ENCODE measurements around the gene PDPN. TPM values are rescaled to one million over a fixed set of nuclear protein-coding genes. Genes with fewer than 3 reads are reported as not detected.
A peak's percentile ranks its signal among the peaks of the same experiment; 100 is the strongest.

PDPN gene
- polyA plus RNA-seq, 1 donor: 39.3 TPM

GRCh38 chr1:13577846-13578245, 5.8 kb upstream of the PDPN start:
- no peak for DNase-seq (ENCODE audit: low read depth)

- DNase-seq (ENCODE audit: low read depth): no peak
These were observed 2.2 kb upstream of the PDPN start for GRCh38 chr1:13581446-13581845.

GRCh38 chr1:13582713-13583443, 754 bp upstream of the PDPN start:
- DNase-seq (ENCODE audit: low read depth): no peak

GRCh38 chr1:13583966-13584791, 547 bp downstream of the PDPN start:
- DNase-seq (ENCODE audit: low read depth): no peak

GRCh38 chr1:13584876-13585611, 1.4 kb downstream of the PDPN start:
- no peak for DNase-seq (ENCODE audit: low read depth)

- DNase-seq (ENCODE audit: low read depth): no peak
These were observed 2.0 kb downstream of the PDPN start for GRCh38 chr1:13585612-13585991.

- no peak for DNase-seq (ENCODE audit: low read depth)
These were observed 2.4 kb downstream of the PDPN start for GRCh38 chr1:13586001-13586400.

- DNase-seq (ENCODE audit: low read depth): no peak
These were observed 3.8 kb downstream of the PDPN start for GRCh38 chr1:13587256-13588030.

GRCh38 chr1:13588946-13589796, 5.5 kb downstream of the PDPN start:
- no peak for DNase-seq (ENCODE audit: low read depth)

- DNase-seq (ENCODE audit: low read depth): no peak
These were observed 6.9 kb downstream of the PDPN start for GRCh38 chr1:13590486-13590885.

- DNase-seq (ENCODE audit: low read depth): peak; percentile 59
These were observed 10.0 kb downstream of the PDPN start for GRCh38 chr1:13593511-13594131.

GRCh38 chr1:13595411-13595810, 11.8 kb downstream of the PDPN start:
- no peak for DNase-seq (ENCODE audit: low read depth)

GRCh38 chr1:13597166-13597565, 13.5 kb downstream of the PDPN start:
- DNase-seq (ENCODE audit: low read depth): no peak

- DNase-seq (ENCODE audit: low read depth): no peak
These were observed 17.3 kb downstream of the PDPN start for GRCh38 chr1:13600762-13601453.

- DNase-seq (ENCODE audit: low read depth): no peak
These were observed 20.5 kb downstream of the PDPN start for GRCh38 chr1:13604176-13604575.

- DNase-seq (ENCODE audit: low read depth): no peak
These were observed 21.1 kb downstream of the PDPN start for GRCh38 chr1:13604721-13605120.

GRCh38 chr1:13605159-13605558, 21.5 kb downstream of the PDPN start:
- DNase-seq (ENCODE audit: low read depth): no peak

GRCh38 chr1:13607002-13607401, 23.4 kb downstream of the PDPN start:
- DNase-seq (ENCODE audit: low read depth): no peak

- DNase-seq (ENCODE audit: low read depth): no peak
These were observed 32.6 kb downstream of the PDPN start for GRCh38 chr1:13616234-13616633.

- DNase-seq (ENCODE audit: low read depth): no peak
These were observed 33.5 kb downstream of the PDPN start for GRCh38 chr1:13617108-13617507.
